ENCODE results near the gene GPC6. TPM values are rescaled to one million over a fixed set of nuclear protein-coding genes. Genes with fewer than 3 reads are reported as not detected.

Gene GPC6
- total and polyA plus RNA-seq, 2 donors (not counting 3 experiments of a cell fraction or from before 2014, with no cell fraction given), result 0.01 TPM; not detected in 1

- Histone ChIP-seq H2AFZ (ENCODE audit: low read depth, low read length) (no peak overlapping the region), H3K4me2 (ENCODE audit: insufficient read depth, low read length) (no peak overlapping the region), H3K9me1 (replicated peaks; ENCODE audit: control insufficient read depth, extremely low read depth, insufficient read depth, low read length) (no peaks in the 10 kb centered on the region), H3K27ac (ENCODE audit: insufficient read depth, low read depth, low read length) (no peak overlapping the region), H4K20me1 (replicated peaks; ENCODE audit: control insufficient read depth, extremely low read depth, insufficient read depth, low read length) (no peaks in the 10 kb centered on the region), H3K27me3 (ENCODE audit: control insufficient read depth in 2 of 2, insufficient read depth in 2 of 2, low read length in 2 of 2) (no peaks in the 10 kb centered on the region), H3K4me3 (replicated peaks in 1 of 3; ENCODE audit: insufficient read depth in 1 of 3, low read depth in 1 of 3, low read length in 3 of 3) (no peak overlapping the region), H3K36me3 (ENCODE audit: control insufficient read depth in 2 of 2, extremely low read depth in 1 of 2, insufficient read depth in 2 of 2, low read length in 2 of 2) (no peaks in the 10 kb centered on the region), H3K9me3 (replicated peaks; ENCODE audit: control insufficient read depth, insufficient read depth, low read length) (no peaks in the 10 kb centered on the region), H3K4me1 (ENCODE audit: control insufficient read depth, extremely low read depth, insufficient read depth, low read length) (peaks cover 9% of the 10 kb centered on the region), H3K9ac (replicated peaks; ENCODE audit: extremely low read depth, insufficient read depth, low read length) (no peak overlapping the region), H3K79me2 (ENCODE audit: control insufficient read depth, insufficient read depth, low read length) (no peaks in the 10 kb centered on the region)
- TF ChIP-seq CTCF (IDR thresholded peaks at IDR 0.05; ENCODE audit: extremely low read depth in 1 of 2, insufficient read depth in 1 of 2, low read depth in 1 of 2, low read length in 2 of 2), result no peak
- TF ChIP-seq JUN (IDR thresholded peaks at IDR 0.05; ENCODE audit: borderline replicate concordance, insufficient read depth, insufficient read length, low read depth), result no peak
- TF ChIP-seq POLR2AphosphoS5 (IDR thresholded peaks at IDR 0.05; ENCODE audit: insufficient read depth, low read depth, low read length), result no peak
- no peak for TF ChIP-seq MAX (IDR thresholded peaks at IDR 0.05; ENCODE audit: insufficient read depth, insufficient read length)
- no peak for TF ChIP-seq FOS (IDR thresholded peaks at IDR 0.05; ENCODE audit: borderline replicate concordance, insufficient read depth, low read length)
- no peak for TF ChIP-seq MYC (IDR thresholded peaks at IDR 0.05; ENCODE audit: low read depth, low read length)
- TF ChIP-seq GATA2 (IDR thresholded peaks at IDR 0.05; ENCODE audit: insufficient read depth, insufficient read length, low read depth, low read length), result no peak
- no peak for TF ChIP-seq EZH2 (IDR thresholded peaks at IDR 0.05; ENCODE audit: borderline replicate concordance, low read depth, low read length, severe bottlenecking)
- TF ChIP-seq POLR2A (IDR thresholded peaks at IDR 0.05; ENCODE audit: low read depth, low read length), result no peak
- DNase-seq (ENCODE audit: low read depth, low spot score) (no peak), FAIRE-seq (no peak)
- ChIA-PET CTCF (interaction anchor here (1.0 kb wide), 1 partner anchor 590 kb away, joined by 3 read pairs; no protein-coding TSS in a partner anchor), POLR2A (no interaction called here)
- intact Hi-C loops (cut with micrococcal nuclease) (no loop called here), dilution Hi-C loops (cut with MboI; ENCODE audit: extremely low pct_ligation_motif_present, low sequenced_read_pairs) (no loop called here)
- BruUV-seq (replicated peaks), result no TSS peak
Measured at GRCh38 chr13:93755341-93755740, 528.7 kb downstream of the GPC6 start.

Data from endothelial cell of umbilical vein (primary cell).